Activated T-cell treated with anti-CD3 and anti-CD28 coated beads, Interleukin-2, amount 50 U/mL, for 1 hour (primary cell): Measurements from ENCODE around the gene ACOXL.
"Not testable (repeated sequence)": the region's sequence is repeated elsewhere in the genome, so short reads cannot be mapped to it uniquely, and the experiment has no call there.

Experiments used
- DNase-seq: peaks from one replicate; pipeline ENCODE4 v3.0.0-alpha.2; 2020

Gene ACOXL

GRCh38 chr2:111048856-111049768 lies 316.7 kb downstream of the ACOXL start:
- no peak for DNase-seq

- no peak for DNase-seq
These were observed 317.6 kb downstream of the ACOXL start for GRCh38 chr2:111049792-111050640.

GRCh38 chr2:111050701-111051376 lies 318.5 kb downstream of the ACOXL start:
- DNase-seq, result no peak

- no peak for DNase-seq
These were observed 320.2 kb downstream of the ACOXL start for GRCh38 chr2:111052621-111053020.

GRCh38 chr2:111053266-111053665 lies 320.9 kb downstream of the ACOXL start:
- DNase-seq, result no peak

- DNase-seq, result no peak
These were observed 321.6 kb downstream of the ACOXL start for GRCh38 chr2:111053825-111054515.

- no peak for DNase-seq
These were observed 322.7 kb downstream of the ACOXL start for GRCh38 chr2:111054791-111055691.

GRCh38 chr2:111055735-111056134 lies 323.4 kb downstream of the ACOXL start:
- no peak for DNase-seq

GRCh38 chr2:111057045-111057444 lies 324.7 kb downstream of the ACOXL start:
- DNase-seq, result no peak

GRCh38 chr2:111057721-111058120 lies 325.3 kb downstream of the ACOXL start:
- no peak for DNase-seq

- no peak for DNase-seq
These were observed 325.9 kb downstream of the ACOXL start for GRCh38 chr2:111058264-111058663.

- no peak for DNase-seq
These were observed 328.8 kb downstream of the ACOXL start for GRCh38 chr2:111061191-111061590.

GRCh38 chr2:111062417-111062816 lies 330.0 kb downstream of the ACOXL start:
- no peak for DNase-seq

- DNase-seq, result no peak
These were observed 333.8 kb downstream of the ACOXL start for GRCh38 chr2:111066062-111066593.

GRCh38 chr2:111068435-111069058 lies 336.2 kb downstream of the ACOXL start:
- DNase-seq, result no peak

GRCh38 chr2:111069722-111070121 lies 337.3 kb downstream of the ACOXL start:
- no peak for DNase-seq

- DNase-seq, result no peak
These were observed 339.3 kb downstream of the ACOXL start for GRCh38 chr2:111071600-111072171.

GRCh38 chr2:111072220-111072871 lies 340.0 kb downstream of the ACOXL start:
- DNase-seq, result no peak

- DNase-seq, result not testable (repeated sequence)
These were observed 350.3 kb downstream of the ACOXL start for GRCh38 chr2:111082659-111083058.

- no peak for DNase-seq
These were observed 359.4 kb downstream of the ACOXL start for GRCh38 chr2:111091811-111092211.
